Measurements from ENCODE around the gene TIGD7.

- no peak for TF ChIP-seq POLR2A (IDR thresholded peaks at IDR 0.05; ENCODE audit: low read length)
- TF ChIP-seq GATA1 (IDR thresholded peaks at IDR 0.05; ENCODE audit: low read depth, low read length), result no peak
Observed at GRCh38 chr16:3295209-3295608, 10.0 kb downstream of the TIGD7 start.
